HepG2 (cell line): ENCODE data around the gene LIF. TPM values are rescaled to one million over a fixed set of nuclear protein-coding genes. Genes with fewer than 3 reads are reported as not detected.

ENCODE experiments used
- ATF7-NPFF ChIP-seq: sonication (generic); formaldehyde crosslinking; IDR thresholded peaks from 2 replicates; pipeline ENCODE4 v1.8.1; 2023; ENCODE audit warnings: mild to moderate bottlenecking, low read depth, missing genetic modification reagents, moderate library complexity
- CAMTA2 ChIP-seq: sonication (generic); formaldehyde crosslinking; IDR thresholded peaks from 2 replicates; pipeline ENCODE4 v1.4.0; 2020; ENCODE audit warnings: mild to moderate bottlenecking, missing genetic modification reagents, borderline replicate concordance
- FOSL1 ChIP-seq: sonication (generic); formaldehyde crosslinking; IDR thresholded peaks from 2 replicates; pipeline ENCODE4 v1.9.0; 2021; ENCODE audit warnings: missing genetic modification reagents, borderline replicate concordance
- GATAD2A ChIP-seq: IDR thresholded peaks from 2 replicates; pipeline ENCODE4 v1.6.1; 2016
- HMG20A ChIP-seq: IDR thresholded peaks from 2 replicates; pipeline ENCODE4 v1.6.1; 2016; ENCODE audit warnings: borderline replicate concordance
- HMG20B ChIP-seq: conservative IDR thresholded peaks from 2 replicates; pipeline ENCODE4 v1.6.1; 2016; ENCODE audit warnings: missing genetic modification reagents, missing compliant biosample characterization
- HOXA3 ChIP-seq: sonication (generic); formaldehyde crosslinking; IDR thresholded peaks from 2 replicates; pipeline ENCODE4 v1.5.0; 2020; ENCODE audit warnings: missing genetic modification reagents
- KAT2B ChIP-seq: fragments of 150-350 bp; IDR thresholded peaks from 2 replicates; pipeline ENCODE4 v1.6.1; 2014; ENCODE audit warnings: low read depth, low read length, borderline replicate concordance
- KLF15 ChIP-seq: sonication (generic); formaldehyde crosslinking; IDR thresholded peaks from 2 replicates; pipeline ENCODE4 v1.8.1; 2023; ENCODE audit warnings: borderline replicate concordance, mild to moderate bottlenecking, inconsistent platforms, missing genetic modification reagents, mixed read lengths
- MBD4 ChIP-seq: IDR thresholded peaks from 2 replicates; pipeline ENCODE4 v1.6.1; 2012; ENCODE audit warnings: low read length, inconsistent platforms, borderline replicate concordance
- POGZ ChIP-seq: sonication (generic); formaldehyde crosslinking; IDR thresholded peaks from 2 replicates; pipeline ENCODE4 v1.4.0; 2020; ENCODE audit warnings: mild to moderate bottlenecking, missing genetic modification reagents
- SATB2 ChIP-seq: sonication (generic); formaldehyde crosslinking; IDR thresholded peaks from 2 replicates; pipeline ENCODE4 v1.5.0; 2020; ENCODE audit warnings: missing genetic modification reagents
- SNAI1 ChIP-seq: sonication (generic); formaldehyde crosslinking; IDR thresholded peaks from 2 replicates; pipeline ENCODE4 v1.5.0; 2020; ENCODE audit warnings: mild to moderate bottlenecking, missing genetic modification reagents, borderline replicate concordance
- ZNF138 ChIP-seq: sonication (generic); formaldehyde crosslinking; IDR thresholded peaks from 2 replicates; pipeline ENCODE4 v1.5.0; 2020; ENCODE audit warnings: mild to moderate bottlenecking, low read depth, missing genetic modification reagents
- ZNF350 ChIP-seq: sonication (generic); formaldehyde crosslinking; IDR thresholded peaks from 2 replicates; pipeline ENCODE4 v1.4.0; 2020; ENCODE audit warnings: mild to moderate bottlenecking, low read depth, missing genetic modification reagents, borderline replicate concordance
- ZNF572 ChIP-seq: sonication (generic); formaldehyde crosslinking; IDR thresholded peaks from 2 replicates; pipeline ENCODE4 v1.5.1; 2020; ENCODE audit warnings: mild to moderate bottlenecking, missing genetic modification reagents
- polyA plus RNA-seq, 8 experiments: library from polyadenylated mRNA; depleted of rRNA in 3 of 8; stranded (reverse) in 7 of 8; unstranded in 1 of 8; fragments of >200 nt; fragmentation: Illumina TruSeq in 4 of 8; extraction: Trizol in 4 of 8; gene quantifications; 2 replicates each; pipeline versions ENCODE4 v1.2.1 to v1.2.3, GENCODE V29; 2011 to 2016; ENCODE audit warnings: low read depth in 4 of 8, missing spikeins in 1 of 8, mixed read lengths in 1 of 8; ENCODE audit not compliant: insufficient read depth in 1 of 8
- total RNA-seq, 5 experiments: library from RNA; depleted of rRNA; stranded (reverse); fragments of >200 nt; fragmentation: Illumina TruSeq; extraction: Trizol; gene quantifications; 2 replicates each; pipeline ENCODE4 v1.2.3, GENCODE V29; 2016; ENCODE audit warnings: low read depth in 1 of 5
- TF ChIP-seq, protein P1 (sequence below): sonication (generic); formaldehyde crosslinking; IDR thresholded peaks from 2 replicates; pipeline ENCODE4 v1.9.0; 2021; ENCODE audit warnings: missing genetic modification reagents, borderline replicate concordance
- TF ChIP-seq, protein P2 (sequence below): sonication (generic); formaldehyde crosslinking; IDR thresholded peaks from 2 replicates; pipeline ENCODE4 v1.8.0; 2022; ENCODE audit warnings: low read depth, missing genetic modification reagents
- TF ChIP-seq, protein P3 (sequence below): sonication (generic); formaldehyde crosslinking; IDR thresholded peaks from 2 replicates; pipeline ENCODE4 v1.4.0; 2020; ENCODE audit warnings: missing genetic modification reagents

Gene LIF
- total and polyA plus RNA-seq, 2 of the 13 experiments (the other 11 are each of a cell fraction or from before 2014, with no cell fraction given) = 3.6 to 8.5 TPM

- no peak for TF ChIP-seq ZNF138 (CRISPR knock-in tag)
- no peak for TF ChIP-seq HMG20A
- peak; percentile 68 for TF ChIP-seq HOXA3 (CRISPR knock-in tag)
- TF ChIP-seq FOSL1 = peak; percentile 89
- TF ChIP-seq ATF7-NPFF (CRISPR knock-in tag) = 0 out of 2 replicates have a peak, but pooled peaks have one; percentile 41
- TF ChIP-seq POGZ (CRISPR knock-in tag) = no peak
- peak; percentile 75 for TF ChIP-seq GATAD2A (CRISPR knock-in tag)
- TF ChIP-seq, protein P1, sequence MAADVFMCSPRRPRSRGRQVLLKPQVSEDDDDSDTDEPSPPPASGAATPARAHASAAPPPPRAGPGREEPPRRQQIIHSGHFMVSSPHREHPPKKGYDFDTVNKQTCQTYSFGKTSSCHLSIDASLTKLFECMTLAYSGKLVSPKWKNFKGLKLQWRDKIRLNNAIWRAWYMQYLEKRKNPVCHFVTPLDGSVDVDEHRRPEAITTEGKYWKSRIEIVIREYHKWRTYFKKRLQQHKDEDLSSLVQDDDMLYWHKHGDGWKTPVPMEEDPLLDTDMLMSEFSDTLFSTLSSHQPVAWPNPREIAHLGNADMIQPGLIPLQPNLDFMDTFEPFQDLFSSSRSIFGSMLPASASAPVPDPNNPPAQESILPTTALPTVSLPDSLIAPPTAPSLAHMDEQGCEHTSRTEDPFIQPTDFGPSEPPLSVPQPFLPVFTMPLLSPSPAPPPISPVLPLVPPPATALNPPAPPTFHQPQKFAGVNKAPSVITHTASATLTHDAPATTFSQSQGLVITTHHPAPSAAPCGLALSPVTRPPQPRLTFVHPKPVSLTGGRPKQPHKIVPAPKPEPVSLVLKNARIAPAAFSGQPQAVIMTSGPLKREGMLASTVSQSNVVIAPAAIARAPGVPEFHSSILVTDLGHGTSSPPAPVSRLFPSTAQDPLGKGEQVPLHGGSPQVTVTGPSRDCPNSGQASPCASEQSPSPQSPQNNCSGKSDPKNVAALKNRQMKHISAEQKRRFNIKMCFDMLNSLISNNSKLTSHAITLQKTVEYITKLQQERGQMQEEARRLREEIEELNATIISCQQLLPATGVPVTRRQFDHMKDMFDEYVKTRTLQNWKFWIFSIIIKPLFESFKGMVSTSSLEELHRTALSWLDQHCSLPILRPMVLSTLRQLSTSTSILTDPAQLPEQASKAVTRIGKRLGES (CRISPR knock-in tag) = peak; percentile 56; the same call in 1 of the 2 replicates
- TF ChIP-seq KAT2B = no peak
- TF ChIP-seq, protein P2, sequence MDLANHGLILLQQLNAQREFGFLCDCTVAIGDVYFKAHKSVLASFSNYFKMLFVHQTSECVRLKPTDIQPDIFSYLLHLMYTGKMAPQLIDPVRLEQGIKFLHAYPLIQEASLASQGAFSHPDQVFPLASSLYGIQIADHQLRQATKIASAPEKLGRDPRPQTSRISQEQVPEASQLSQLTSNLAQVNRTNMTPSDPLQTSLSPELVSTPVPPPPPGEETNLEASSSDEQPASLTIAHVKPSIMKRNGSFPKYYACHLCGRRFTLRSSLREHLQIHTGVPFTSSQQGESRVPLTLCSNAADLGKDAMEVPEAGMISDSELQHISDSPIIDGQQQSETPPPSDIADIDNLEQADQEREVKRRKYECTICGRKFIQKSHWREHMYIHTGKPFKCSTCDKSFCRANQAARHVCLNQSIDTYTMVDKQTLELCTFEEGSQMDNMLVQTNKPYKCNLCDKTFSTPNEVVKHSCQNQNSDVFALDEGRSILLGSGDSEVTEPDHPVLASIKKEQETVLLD = no peak
- TF ChIP-seq, protein P3, sequence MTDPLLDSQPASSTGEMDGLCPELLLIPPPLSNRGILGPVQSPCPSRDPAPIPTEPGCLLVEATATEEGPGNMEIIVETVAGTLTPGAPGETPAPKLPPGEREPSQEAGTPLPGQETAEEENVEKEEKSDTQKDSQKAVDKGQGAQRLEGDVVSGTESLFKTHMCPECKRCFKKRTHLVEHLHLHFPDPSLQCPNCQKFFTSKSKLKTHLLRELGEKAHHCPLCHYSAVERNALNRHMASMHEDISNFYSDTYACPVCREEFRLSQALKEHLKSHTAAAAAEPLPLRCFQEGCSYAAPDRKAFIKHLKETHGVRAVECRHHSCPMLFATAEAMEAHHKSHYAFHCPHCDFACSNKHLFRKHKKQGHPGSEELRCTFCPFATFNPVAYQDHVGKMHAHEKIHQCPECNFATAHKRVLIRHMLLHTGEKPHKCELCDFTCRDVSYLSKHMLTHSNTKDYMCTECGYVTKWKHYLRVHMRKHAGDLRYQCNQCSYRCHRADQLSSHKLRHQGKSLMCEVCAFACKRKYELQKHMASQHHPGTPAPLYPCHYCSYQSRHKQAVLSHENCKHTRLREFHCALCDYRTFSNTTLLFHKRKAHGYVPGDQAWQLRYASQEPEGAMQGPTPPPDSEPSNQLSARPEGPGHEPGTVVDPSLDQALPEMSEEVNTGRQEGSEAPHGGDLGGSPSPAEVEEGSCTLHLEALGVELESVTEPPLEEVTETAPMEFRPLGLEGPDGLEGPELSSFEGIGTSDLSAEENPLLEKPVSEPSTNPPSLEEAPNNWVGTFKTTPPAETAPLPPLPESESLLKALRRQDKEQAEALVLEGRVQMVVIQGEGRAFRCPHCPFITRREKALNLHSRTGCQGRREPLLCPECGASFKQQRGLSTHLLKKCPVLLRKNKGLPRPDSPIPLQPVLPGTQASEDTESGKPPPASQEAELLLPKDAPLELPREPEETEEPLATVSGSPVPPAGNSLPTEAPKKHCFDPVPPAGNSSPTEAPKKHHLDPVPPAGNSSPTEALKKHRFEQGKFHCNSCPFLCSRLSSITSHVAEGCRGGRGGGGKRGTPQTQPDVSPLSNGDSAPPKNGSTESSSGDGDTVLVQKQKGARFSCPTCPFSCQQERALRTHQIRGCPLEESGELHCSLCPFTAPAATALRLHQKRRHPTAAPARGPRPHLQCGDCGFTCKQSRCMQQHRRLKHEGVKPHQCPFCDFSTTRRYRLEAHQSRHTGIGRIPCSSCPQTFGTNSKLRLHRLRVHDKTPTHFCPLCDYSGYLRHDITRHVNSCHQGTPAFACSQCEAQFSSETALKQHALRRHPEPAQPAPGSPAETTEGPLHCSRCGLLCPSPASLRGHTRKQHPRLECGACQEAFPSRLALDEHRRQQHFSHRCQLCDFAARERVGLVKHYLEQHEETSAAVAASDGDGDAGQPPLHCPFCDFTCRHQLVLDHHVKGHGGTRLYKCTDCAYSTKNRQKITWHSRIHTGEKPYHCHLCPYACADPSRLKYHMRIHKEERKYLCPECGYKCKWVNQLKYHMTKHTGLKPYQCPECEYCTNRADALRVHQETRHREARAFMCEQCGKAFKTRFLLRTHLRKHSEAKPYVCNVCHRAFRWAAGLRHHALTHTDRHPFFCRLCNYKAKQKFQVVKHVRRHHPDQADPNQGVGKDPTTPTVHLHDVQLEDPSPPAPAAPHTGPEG (CRISPR knock-in tag) = no peak
- TF ChIP-seq ZNF572 (CRISPR knock-in tag) = no peak
- TF ChIP-seq MBD4 = no peak
- TF ChIP-seq CAMTA2 (CRISPR knock-in tag) = no peak
- no peak for TF ChIP-seq SATB2 (CRISPR knock-in tag)
- TF ChIP-seq HMG20B (CRISPR knock-in tag) = no peak
- TF ChIP-seq ZNF350 (CRISPR knock-in tag) = no peak
- no peak for TF ChIP-seq KLF15 (CRISPR knock-in tag)
- no peak for TF ChIP-seq SNAI1 (CRISPR knock-in tag)
Observed at GRCh38 chr22:30208631-30209603, 37.6 kb downstream of the LIF start (continued).
